Measurements from ENCODE around the gene AFAP1L2.

The AFAP1L2 gene

DNA sequence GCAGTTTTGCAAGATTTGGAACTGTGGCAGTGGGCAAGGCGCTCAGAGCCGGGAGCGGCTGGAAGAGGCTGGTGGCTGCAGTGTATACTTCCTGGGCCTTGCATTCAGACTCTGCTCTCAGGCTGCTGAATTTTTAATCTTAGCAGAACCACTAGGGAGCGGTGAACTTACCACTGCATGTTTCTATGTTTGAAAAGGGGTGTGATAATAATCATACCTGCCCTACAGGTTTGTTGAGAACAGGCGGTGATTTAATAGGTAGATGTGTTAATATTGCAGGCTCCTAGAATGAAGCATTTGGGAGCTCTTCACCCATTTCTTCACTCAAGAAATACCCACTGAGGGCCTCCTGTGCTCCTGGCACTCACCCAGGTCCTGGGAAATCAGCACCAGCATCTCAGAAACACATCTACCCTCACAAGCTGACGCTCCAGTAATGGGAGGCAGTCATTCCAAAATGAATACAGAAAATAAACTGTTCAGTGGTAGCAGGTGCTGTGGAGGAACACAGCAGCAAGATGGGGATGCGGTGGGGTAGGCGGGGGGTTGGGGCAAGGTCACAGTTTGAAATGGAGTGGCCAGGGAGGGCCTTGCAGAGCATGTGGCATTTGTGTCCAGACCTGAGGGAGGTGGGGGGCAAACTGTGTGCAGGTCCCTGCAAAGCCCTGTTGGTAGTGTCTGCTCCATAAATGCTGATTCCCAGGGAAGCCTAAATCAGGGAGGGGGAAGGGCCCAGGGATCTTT is 124.2 kb downstream of the AFAP1L2 start:
- FAIRE-seq = no peak
- no peak for DNase-seq (ENCODE audit: extremely low spot score, insufficient read length, low read depth)

DNA sequence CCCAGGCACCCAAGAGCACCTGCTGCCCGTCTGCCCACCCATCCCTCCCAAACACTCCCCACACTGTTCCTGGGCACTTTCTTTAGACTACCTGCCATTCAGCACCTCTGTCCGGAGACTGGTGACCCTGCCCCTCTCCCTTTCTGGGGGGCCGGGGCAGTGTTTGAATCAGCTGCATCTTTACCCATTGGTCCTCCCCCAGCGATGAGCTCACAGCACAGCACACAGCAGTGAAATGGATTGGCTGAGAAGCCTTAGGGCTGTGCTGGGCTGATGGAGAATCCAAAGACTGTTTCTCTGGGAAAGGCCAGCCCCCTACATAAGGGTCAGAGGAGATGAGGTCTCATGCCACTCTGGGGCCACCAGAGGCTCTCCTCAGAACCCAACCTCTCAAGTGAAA is 125.0 kb downstream of the AFAP1L2 start:
- FAIRE-seq (no peak), DNase-seq (ENCODE audit: extremely low spot score, insufficient read length, low read depth) (no peak)

DNA sequence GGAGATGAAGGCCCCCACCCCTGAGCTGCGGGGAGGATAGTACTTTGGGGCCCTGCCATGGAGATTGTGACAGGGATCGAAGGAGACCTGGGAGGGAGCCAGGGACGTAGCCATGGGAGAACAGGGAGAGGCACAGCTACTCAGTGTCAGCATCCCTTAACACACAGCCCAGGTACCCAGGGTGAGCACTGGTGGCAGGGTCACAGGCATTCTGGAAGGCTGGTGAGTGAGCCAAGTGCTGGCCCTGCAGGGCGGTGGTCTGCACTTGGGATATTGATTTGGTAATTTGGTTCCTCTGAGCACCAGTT is 125.5 kb downstream of the AFAP1L2 start:
- FAIRE-seq = no peak
- no peak for DNase-seq (ENCODE audit: extremely low spot score, insufficient read length, low read depth)

- DNase-seq (ENCODE audit: extremely low spot score, insufficient read length, low read depth) = no peak
- FAIRE-seq = no peak
These were observed 126.0 kb downstream of the AFAP1L2 start for GRCh38 chr10:114278140-114278883.

DNA sequence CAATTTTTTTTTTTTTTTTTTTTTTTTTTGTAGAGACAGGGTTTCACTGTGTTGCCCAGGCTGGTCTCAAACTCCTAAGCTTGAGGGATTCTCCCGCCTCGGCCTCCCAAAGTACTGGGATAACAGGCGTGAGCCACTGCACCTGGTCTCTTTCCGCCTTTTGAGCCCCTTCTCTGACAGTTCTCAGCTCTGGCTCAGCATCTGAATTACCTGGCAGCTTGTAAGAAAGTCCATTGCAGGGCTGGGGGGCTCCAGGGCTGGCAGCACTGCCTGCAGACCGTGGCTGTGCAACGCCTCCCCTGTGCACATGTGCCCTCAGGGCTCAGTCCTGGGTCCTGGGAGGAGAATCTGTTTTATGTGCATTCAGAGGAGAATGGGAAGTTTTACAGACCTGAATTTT is 127.6 kb downstream of the AFAP1L2 start:
- no peak for FAIRE-seq
- DNase-seq (ENCODE audit: extremely low spot score, insufficient read length, low read depth) = no peak

DNA sequence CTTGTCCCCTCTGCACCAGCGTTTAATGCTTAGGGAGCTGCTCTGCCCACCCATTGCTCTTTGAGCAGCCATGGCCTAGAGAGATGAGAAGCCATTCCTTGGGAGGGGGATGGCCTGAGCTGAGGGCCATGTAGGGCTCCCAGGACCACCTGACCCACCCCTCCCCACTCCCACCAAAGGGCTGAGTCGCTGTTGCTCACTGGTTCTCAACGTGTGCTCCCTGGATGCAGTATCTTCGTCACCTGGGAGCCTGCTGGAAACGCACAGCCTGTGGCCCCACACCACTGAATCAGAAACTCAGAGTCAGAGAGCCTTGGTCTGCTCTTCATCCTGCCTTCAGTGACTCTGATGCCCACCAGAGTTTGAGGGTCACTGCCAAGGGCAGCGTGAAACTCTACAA is 128.2 kb downstream of the AFAP1L2 start:
- no peak for FAIRE-seq

DNA sequence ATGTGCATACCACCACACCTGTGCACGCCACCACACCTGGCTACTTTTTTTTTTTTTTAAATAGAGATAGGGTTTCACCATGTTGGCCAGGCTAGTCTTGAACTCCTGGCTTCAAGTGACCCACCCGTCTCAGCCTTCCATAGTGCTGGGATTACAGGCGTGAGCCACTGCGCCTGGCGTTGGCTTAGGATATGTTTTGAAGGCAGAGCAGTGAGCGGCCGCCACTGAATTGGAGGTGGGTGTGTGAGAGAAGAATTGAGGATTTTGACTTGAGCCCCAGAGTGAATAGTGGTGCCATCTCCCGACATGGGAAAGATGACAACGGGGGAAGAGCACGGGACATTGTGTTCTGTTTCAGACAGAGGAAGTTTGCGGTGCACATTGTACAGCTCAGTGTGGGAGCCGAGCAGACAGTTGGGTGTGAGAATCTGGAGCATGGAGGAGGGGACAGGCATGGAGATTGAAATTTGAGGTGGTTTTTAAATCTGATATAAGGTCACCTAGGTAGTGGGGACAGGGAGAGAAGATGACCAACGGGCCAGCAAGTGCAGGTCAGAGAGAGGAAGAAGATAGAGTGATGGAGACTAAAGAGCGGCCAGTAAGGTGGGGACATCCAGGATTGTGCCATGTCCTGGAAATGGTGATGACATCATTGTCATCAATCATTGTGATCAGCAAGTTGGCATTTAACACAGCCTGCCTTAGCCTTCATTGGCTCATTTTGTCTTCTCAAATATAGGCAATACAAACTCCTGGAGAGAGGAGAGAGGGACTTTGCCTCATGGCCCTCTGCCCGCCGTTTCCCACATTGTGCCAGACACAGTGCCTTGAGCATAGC is 129.5 kb downstream of the AFAP1L2 start:
- FAIRE-seq (no peak), DNase-seq (ENCODE audit: extremely low spot score, insufficient read length, low read depth) (no peak)

More for the DNA sequence above, 128.2 kb downstream of the AFAP1L2 start:
- DNase-seq (ENCODE audit: extremely low spot score, insufficient read length, low read depth) = no peak

- DNase-seq (ENCODE audit: extremely low spot score, insufficient read length, low read depth) (no peak), FAIRE-seq (no peak)
These were observed 130.4 kb downstream of the AFAP1L2 start for GRCh38 chr10:114273910-114274309.

DNA sequence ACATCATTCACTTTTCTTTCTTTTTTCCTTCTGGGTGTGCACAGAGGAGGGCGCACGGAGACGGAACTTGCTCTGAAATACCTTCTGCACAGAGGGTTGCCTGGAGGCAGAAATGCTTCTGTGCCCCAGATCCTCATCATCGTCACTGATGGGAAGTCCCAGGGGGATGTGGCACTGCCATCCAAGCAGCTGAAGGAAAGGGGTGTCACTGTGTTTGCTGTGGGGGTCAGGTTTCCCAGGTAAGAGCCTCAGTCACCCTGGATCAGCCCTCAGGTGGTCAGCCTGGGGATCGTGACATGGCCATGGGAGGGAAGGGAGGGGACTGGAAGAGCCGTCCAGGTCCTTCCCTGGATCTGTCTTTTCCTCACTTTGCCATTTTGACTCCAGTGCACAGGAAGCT is 131.6 kb downstream of the AFAP1L2 start:
- FAIRE-seq (no peak), DNase-seq (ENCODE audit: extremely low spot score, insufficient read length, low read depth) (no peak)

DNA sequence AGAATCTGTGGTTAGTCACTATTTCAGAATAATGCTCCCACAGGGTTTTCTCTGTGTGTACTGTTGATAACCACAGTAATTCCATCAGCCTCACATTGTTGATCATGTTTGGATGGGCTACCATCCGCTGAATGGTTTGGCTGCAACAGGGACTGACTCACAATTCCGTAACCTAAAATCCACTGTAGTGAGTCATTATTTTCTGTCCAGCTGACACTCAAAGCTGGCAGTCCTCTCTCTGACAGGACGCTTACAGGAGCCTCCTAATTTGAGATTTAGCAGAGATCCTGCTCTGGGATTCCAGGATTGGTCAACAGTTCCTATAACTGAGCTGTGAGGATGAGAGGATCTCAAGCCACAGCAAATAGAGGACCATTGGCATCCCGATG is 132.5 kb downstream of the AFAP1L2 start:
- DNase-seq (ENCODE audit: extremely low spot score, insufficient read length, low read depth) = no peak
- FAIRE-seq = no peak

DNA sequence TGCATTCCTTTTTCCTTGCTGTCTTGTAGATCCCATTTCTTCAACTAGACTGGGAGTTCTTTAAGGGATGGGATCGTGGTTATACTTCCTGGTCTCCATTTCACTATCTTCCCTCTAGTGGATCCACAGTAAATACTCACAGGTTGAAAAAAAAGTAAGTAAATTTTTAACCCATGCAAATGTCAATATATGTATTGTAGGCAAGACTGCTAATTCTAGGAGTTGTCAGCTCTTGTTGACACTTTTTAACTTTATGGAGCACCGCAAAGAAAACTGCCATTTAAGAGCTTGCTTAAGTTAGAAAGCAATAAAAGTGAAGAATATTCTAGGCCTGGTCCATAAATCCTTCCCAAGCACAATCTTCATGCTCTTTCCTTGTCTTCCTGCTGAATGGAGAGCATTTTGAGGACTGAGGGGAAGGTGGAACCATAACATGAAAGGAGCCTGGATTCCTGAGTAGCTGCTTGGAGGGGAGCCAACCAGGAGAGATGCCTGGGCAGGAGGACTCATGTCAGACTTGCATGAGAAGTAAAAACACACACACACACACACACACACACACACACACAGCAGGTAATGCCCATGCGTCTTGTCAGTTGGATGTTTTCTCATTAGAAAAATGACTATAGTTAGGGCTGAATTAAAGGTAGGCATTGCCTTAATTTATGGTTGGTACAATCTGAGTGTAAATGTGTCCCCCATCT is 133.1 kb downstream of the AFAP1L2 start:
- FAIRE-seq (no peak), DNase-seq (ENCODE audit: extremely low spot score, insufficient read length, low read depth) (no peak)

GRCh38 chr10:114266521-114266920 is 137.8 kb downstream of the AFAP1L2 start:
- DNase-seq (ENCODE audit: extremely low spot score, insufficient read length, low read depth) = no peak
- FAIRE-seq = no peak

DNA sequence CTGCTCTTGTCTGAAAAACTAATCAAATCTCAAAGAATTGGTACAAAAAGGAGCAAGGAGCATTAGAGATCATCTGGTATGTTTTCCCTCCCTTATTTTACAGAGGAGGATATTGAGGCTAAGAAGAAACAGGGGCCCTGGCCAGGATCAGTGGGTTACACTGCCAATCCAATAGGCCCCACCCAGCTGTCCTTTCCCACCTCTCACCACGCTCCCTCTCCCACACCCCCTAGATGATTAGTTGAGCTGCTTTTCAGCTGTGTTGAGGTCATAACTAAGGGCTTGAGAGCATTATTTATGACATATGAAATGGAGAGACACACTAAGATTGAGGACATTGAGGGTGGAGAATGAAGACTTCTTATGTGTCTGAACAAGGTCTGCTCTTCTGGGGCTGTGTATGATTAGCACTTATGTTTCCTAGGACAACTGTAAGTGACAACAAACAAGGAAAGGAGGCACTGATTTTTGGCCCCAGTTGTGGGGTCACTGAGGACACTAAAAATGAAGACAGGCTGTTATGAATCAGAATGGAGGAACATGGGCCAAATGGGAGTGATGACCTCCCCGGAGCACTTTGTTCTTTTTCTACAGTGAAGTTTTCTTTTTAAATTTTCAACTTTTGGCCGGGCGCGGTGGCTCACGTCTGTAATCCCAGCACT is 138.8 kb downstream of the AFAP1L2 start:
- no peak for FAIRE-seq

DNA sequence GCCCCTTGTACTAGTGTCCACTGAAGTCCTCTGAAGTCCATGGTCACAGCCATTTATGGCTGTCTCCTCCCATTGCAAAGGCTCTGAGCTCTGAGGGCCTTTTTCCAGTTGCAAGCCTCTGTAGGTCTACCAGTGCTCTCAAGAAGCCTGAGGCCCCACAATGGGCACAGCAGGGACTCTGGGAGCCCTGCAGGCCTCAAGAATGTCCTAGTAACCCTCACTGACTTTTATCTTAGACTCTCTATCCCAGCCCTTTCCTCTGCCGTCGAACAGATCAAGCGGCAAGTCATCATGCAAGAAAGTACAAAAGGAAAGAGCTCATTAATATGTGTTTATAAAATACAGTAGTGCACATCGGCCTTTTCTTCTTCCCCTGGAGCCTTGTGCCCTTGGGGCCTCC is 141.8 kb downstream of the AFAP1L2 start:
- FAIRE-seq (no peak), DNase-seq (ENCODE audit: extremely low spot score, insufficient read length, low read depth) (no peak)

More for the DNA sequence above, 138.8 kb downstream of the AFAP1L2 start:
- no peak for DNase-seq (ENCODE audit: extremely low spot score, insufficient read length, low read depth)

- DNase-seq (ENCODE audit: extremely low spot score, insufficient read length, low read depth) = no peak
- no peak for FAIRE-seq
These were observed 143.2 kb downstream of the AFAP1L2 start for GRCh38 chr10:114261076-114261475.

GRCh38 chr10:114260366-114260765 is 143.9 kb downstream of the AFAP1L2 start:
- FAIRE-seq (no peak), DNase-seq (ENCODE audit: extremely low spot score, insufficient read length, low read depth) (no peak)

GRCh38 chr10:114259824-114260223 is 144.5 kb downstream of the AFAP1L2 start:
- FAIRE-seq = no peak

DNA sequence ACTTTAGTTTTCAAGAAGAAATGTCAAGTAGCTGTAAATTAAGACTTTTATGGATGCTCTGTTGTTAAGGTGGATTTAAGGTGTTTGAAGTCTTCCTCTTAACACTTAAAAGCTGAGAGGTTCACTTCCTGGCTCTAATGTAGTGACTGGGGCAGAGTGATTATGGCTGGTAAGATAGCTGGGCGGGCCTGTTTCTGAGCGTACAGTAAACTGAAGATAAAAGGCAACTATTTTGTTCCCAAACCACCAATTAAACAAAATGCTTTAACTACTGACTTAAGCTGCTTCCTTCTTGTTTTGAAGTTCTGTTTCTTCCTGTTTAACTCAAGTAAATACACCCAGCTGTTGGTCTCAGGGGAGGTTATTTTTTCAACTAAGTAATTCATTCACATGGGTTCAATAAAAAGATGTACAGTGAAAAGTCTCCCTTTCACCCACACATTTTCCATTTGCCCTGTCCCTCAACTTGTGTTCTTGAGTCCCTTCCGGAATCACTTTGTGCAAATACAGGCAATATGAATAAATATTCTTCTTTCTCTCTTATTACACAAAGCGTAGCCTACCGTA is 145.9 kb downstream of the AFAP1L2 start:
- FAIRE-seq = no peak
- no peak for DNase-seq (ENCODE audit: extremely low spot score, insufficient read length, low read depth)

More at GRCh38 chr10:114259824-114260223, 144.5 kb downstream of the AFAP1L2 start:
- DNase-seq (ENCODE audit: extremely low spot score, insufficient read length, low read depth) = no peak

DNA sequence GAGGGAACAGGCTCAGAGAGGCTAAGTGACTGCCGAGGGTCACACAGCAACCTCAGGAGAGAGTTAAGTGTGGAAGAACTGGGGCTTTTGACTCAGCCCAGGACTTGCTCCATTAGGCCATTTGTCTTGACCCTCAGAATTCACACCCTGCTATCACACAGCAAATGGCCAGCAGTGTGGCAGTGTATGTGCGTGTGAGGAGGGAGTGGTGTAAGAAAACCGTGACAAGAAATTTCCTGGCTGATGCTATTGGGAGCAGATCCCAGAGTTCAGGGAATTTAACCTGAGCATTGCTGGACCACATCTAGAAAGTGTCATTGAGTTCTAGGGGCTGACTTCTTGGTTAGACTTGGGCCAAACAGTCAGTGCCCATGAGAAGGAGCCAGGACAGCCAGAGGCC is 146.8 kb downstream of the AFAP1L2 start:
- DNase-seq (ENCODE audit: extremely low spot score, insufficient read length, low read depth) (no peak), FAIRE-seq (no peak)

Data from GM18507 (cell line).